Lower lobe of right lung (tissue), 2 donors: ENCODE measurements around the gene ZNF438. TPM values are rescaled to one million over a fixed set of nuclear protein-coding genes. Genes with fewer than 3 reads are reported as not detected.

Source experiments
- ATAC-seq, 2 donors: fragments of 200-7000 bp; cut with Tn5 transposase; one replicate each; pipeline ENCODE4 v1.9.1; 2020 to 2022; ENCODE audit warnings: mild to moderate bottlenecking in 2 of 2, moderate library complexity in 2 of 2
- DNase-seq: peaks from one replicate; pipeline ENCODE4 v3.0.0-alpha.2; 2020
- H3K27ac ChIP-seq: fragments of 200-600 bp; one replicate; pipeline ENCODE4 v1.8.0; 2022
- H3K27me3 ChIP-seq: fragments of 200-600 bp; one replicate; pipeline ENCODE4 v1.8.0; 2022; ENCODE audit warnings: low read depth
- H3K36me3 ChIP-seq: fragments of 200-600 bp; one replicate; pipeline ENCODE4 v1.8.0; 2022; ENCODE audit warnings: mild to moderate bottlenecking
- H3K4me1 ChIP-seq: fragments of 200-600 bp; one replicate; pipeline ENCODE4 v1.8.0; 2022
- H3K4me3 ChIP-seq: fragments of 200-600 bp; one replicate; pipeline ENCODE4 v1.8.0; 2022; ENCODE audit warnings: mild to moderate bottlenecking
- H3K9me3 ChIP-seq: fragments of 200-600 bp; one replicate; pipeline ENCODE4 v1.8.0; 2022
- intact Hi-C: fragments of 100-400 bp; cut with DNase I; formaldehyde crosslinking; loops from one replicate; pipeline ENCODE4 v1.11.0; 2022
- total RNA-seq: library from RNA; stranded (reverse); fragmentation: NEBNext Ultra II Directional; extraction: Animal tissue kit (Norgen Biotek cat#: 25700); gene quantifications from one replicate; pipeline ENCODE4 v1.2.1, GENCODE V29; 2021
- TF ChIP-seq, protein P1 (sequence below): fragments of 200-600 bp; IDR thresholded peaks from one replicate; pipeline ENCODE4 v1.8.0; 2022; ENCODE audit warnings: antibody characterized with exemption, mild to moderate bottlenecking
- donor health status: DM: no; HTN: yes; CAD: no; lungs with severe emphysema.

ZNF438 gene
- total RNA-seq, 1 donor from 2014 or later, result 15.2 TPM

GRCh38 chr10:31073996-31074721, 42.5 kb upstream of the ZNF438 start:
- Histone ChIP-seq H3K27ac (peak overlapping the region; percentile 27), H3K27me3 (no peaks in the 10 kb centered on the region), H3K4me3 (no peak overlapping the region), H3K4me1 (peaks cover 18% of the 10 kb centered on the region), H3K9me3 (no peaks in the 10 kb centered on the region), H3K36me3 (no peaks in the 10 kb centered on the region)
- intact Hi-C loops, result no loop called here
- TF ChIP-seq, protein P1, sequence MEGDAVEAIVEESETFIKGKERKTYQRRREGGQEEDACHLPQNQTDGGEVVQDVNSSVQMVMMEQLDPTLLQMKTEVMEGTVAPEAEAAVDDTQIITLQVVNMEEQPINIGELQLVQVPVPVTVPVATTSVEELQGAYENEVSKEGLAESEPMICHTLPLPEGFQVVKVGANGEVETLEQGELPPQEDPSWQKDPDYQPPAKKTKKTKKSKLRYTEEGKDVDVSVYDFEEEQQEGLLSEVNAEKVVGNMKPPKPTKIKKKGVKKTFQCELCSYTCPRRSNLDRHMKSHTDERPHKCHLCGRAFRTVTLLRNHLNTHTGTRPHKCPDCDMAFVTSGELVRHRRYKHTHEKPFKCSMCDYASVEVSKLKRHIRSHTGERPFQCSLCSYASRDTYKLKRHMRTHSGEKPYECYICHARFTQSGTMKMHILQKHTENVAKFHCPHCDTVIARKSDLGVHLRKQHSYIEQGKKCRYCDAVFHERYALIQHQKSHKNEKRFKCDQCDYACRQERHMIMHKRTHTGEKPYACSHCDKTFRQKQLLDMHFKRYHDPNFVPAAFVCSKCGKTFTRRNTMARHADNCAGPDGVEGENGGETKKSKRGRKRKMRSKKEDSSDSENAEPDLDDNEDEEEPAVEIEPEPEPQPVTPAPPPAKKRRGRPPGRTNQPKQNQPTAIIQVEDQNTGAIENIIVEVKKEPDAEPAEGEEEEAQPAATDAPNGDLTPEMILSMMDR, result no peak
- ATAC-seq (no peak), DNase-seq (no peak)

DNA sequence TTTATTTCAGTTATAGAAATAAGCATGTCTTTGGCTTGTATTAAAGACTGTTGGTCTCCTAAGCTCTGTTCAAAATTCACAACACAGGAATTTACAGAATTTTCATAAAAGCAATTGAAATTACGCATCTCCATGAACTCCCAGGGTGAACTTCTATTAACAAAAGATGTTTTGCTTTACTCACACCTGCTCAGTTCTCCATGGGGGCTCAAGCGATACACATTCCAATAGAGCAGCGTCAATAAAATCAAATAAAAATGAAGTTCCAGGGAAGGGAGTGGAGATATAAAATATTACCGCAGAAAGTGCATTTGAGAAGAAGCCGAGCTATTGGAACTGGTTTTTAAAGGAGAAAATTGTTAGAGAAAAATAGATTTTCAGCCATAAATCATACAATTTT, 41.5 kb upstream of the ZNF438 start:
- ATAC-seq (no peak), DNase-seq (no peak)
- no peaks in the 10 kb centered on the region for H3K36me3 ChIP-seq
- H3K9me3 ChIP-seq, result no peaks in the 10 kb centered on the region
- H3K27ac ChIP-seq, result no peak overlapping the region
- H3K4me1 ChIP-seq, result peaks cover 18% of the 10 kb centered on the region
- H3K4me3 ChIP-seq, result no peak overlapping the region
- H3K27me3 ChIP-seq, result no peaks in the 10 kb centered on the region
- TF ChIP-seq, protein P1, result no peak
- intact Hi-C loops, result no loop called here

GRCh38 chr10:31072451-31072850, 40.8 kb upstream of the ZNF438 start:
- Histone ChIP-seq H3K27ac (no peak overlapping the region), H3K9me3 (no peaks in the 10 kb centered on the region), H3K4me3 (no peak overlapping the region), H3K36me3 (no peaks in the 10 kb centered on the region), H3K4me1 (peaks cover 18% of the 10 kb centered on the region), H3K27me3 (no peaks in the 10 kb centered on the region)
- DNase-seq, result no peak
- TF ChIP-seq, protein P1, result no peak
- no peak for ATAC-seq
- intact Hi-C loops, result no loop called here

DNA sequence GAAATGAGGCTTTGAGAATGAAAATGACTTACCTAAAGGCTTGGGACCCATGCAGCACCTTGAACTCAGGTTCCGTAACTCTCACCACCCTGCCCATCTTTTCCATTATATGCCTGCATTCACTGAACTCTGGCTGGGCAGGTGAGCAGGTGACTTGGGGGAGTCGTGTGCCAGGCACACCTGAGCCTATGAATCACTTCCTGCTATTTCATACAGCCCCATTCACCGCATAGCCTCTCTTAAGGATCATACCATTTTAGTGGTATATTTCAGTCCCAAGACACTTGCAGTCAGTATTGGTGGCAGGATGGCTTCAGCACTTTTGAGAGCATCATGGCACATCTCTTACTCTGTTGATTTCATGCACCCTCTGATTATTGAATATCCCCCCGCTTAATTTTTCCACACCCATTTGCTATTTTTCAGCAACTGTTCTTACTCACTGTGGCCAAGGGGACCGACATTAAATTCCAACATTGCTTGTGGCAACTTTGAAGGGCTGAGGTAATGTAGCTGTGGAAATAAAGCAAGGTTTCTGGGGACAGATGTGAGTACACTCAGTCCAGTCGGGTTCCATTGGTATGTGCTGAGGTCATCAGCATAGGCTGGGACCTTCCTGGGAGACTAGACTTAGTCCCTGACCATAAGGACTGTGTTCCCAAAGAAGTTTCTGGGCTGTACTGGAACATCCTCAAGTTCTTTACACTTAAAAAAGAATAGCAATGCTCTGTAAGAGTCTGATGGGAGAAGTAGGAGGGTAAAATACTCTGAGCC, 39.8 kb upstream of the ZNF438 start:
- TF ChIP-seq, protein P1, result no peak
- intact Hi-C loops, result no loop called here
- DNase-seq, result no peak
- Histone ChIP-seq H3K4me3 (no peak overlapping the region), H3K9me3 (no peaks in the 10 kb centered on the region), H3K36me3 (no peaks in the 10 kb centered on the region), H3K27me3 (no peaks in the 10 kb centered on the region), H3K27ac (no peak overlapping the region), H3K4me1 (peaks cover 18% of the 10 kb centered on the region)
- ATAC-seq, result peak; percentile 59 to 60

GRCh38 chr10:31070691-31071090, 39.0 kb upstream of the ZNF438 start:
- ATAC-seq, result no peak
- peaks cover 18% of the 10 kb centered on the region for H3K4me1 ChIP-seq

More at GRCh38 chr10:31070691-31071090, 39.0 kb upstream of the ZNF438 start:
- H3K9me3 ChIP-seq, result no peaks in the 10 kb centered on the region
- intact Hi-C loops, result no loop called here
- H3K4me3 ChIP-seq, result no peak overlapping the region
- TF ChIP-seq, protein P1, result no peak
- H3K27me3 ChIP-seq, result no peaks in the 10 kb centered on the region
- DNase-seq, result no peak
- H3K27ac ChIP-seq, result no peak overlapping the region
- H3K36me3 ChIP-seq, result no peaks in the 10 kb centered on the region
